ENCODE results near the gene FGD5.
"Not testable (repeated sequence)": the region's sequence is repeated elsewhere in the genome, so short reads cannot be mapped to it uniquely, and the experiment has no call there.

Gene FGD5

GRCh38 chr3:14900881-14901873 is 82.4 kb downstream of the FGD5 start:
- no peaks in the 10 kb centered on the region for H3K9me3 ChIP-seq (ENCODE audit: control insufficient read depth, low read length)
- no peak overlapping the region for H3K4me3 ChIP-seq (ENCODE audit: insufficient read depth, low read depth, low read length, poor library complexity, severe bottlenecking)
- DNase-seq = no peak
- H3K27me3 ChIP-seq (replicated peaks; ENCODE audit: control insufficient read depth, insufficient read depth, low read length, poor library complexity, severe bottlenecking) = no peaks in the 10 kb centered on the region
- H3K36me3 ChIP-seq (ENCODE audit: control insufficient read depth, insufficient read depth, low read length) = no peaks in the 10 kb centered on the region
- no peak overlapping the region for H3K27ac ChIP-seq (ENCODE audit: insufficient read depth, low read length, poor library complexity, severe bottlenecking)
- H3K4me1 ChIP-seq (ENCODE audit: control insufficient read depth, insufficient read depth, low read length, poor library complexity, severe bottlenecking) = no peaks in the 10 kb centered on the region

DNA sequence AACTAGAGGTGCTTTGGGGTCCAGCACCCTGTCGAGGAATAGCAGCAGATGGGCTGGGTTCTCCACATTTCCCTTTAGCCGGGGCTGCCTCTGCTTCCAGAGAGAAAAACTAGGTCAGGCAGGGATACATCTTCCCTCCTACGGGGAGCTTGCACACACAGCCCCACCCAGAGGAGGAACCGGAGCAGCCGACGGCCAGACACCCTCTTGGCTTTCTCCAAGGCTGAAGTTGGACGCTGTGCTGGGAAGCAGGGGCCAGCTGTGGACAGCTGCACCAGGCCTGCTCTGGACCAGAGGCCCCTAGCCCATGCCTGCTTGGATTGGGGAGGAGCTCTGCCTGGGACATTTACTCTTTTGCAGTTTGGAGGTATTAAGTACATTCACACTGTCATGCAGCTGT is 84.0 kb downstream of the FGD5 start:
- Histone ChIP-seq H3K36me3 (ENCODE audit: control insufficient read depth, insufficient read depth, low read length) (no peaks in the 10 kb centered on the region), H3K27me3 (replicated peaks; ENCODE audit: control insufficient read depth, insufficient read depth, low read length, poor library complexity, severe bottlenecking) (no peaks in the 10 kb centered on the region), H3K4me3 (ENCODE audit: insufficient read depth, low read depth, low read length, poor library complexity, severe bottlenecking) (no peak overlapping the region), H3K9me3 (ENCODE audit: control insufficient read depth, low read length) (no peaks in the 10 kb centered on the region), H3K27ac (ENCODE audit: insufficient read depth, low read length, poor library complexity, severe bottlenecking) (no peak overlapping the region), H3K4me1 (ENCODE audit: control insufficient read depth, insufficient read depth, low read length, poor library complexity, severe bottlenecking) (no peaks in the 10 kb centered on the region)
- no peak for DNase-seq

DNA sequence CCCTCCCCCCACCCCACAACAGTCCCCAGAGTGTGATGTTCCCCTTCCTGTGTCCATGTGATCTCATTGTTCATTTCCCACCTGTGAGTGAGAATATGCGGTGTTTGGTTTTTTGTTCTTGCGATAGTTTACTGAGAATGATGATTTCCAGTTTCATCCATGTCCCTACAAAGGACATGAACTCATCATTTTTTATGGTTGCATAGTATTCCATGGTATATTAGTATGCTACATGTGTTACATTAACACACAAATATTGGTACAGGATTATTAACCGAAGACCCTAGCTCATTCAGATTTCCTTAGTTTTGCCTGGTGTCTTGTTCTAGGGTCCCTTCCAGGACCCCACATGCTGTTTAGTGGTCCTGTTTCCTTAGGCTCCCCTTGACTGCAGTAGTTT is 84.7 kb downstream of the FGD5 start:
- not testable (repeated sequence) for H3K4me1 ChIP-seq (ENCODE audit: control insufficient read depth, insufficient read depth, low read length, poor library complexity, severe bottlenecking); H3K9me3 ChIP-seq (ENCODE audit: control insufficient read depth, low read length); H3K27ac ChIP-seq (ENCODE audit: insufficient read depth, low read length, poor library complexity, severe bottlenecking); DNase-seq; H3K4me3 ChIP-seq (ENCODE audit: insufficient read depth, low read depth, low read length, poor library complexity, severe bottlenecking); H3K27me3 ChIP-seq (replicated peaks; ENCODE audit: control insufficient read depth, insufficient read depth, low read length, poor library complexity, severe bottlenecking); H3K36me3 ChIP-seq (ENCODE audit: control insufficient read depth, insufficient read depth, low read length)

DNA sequence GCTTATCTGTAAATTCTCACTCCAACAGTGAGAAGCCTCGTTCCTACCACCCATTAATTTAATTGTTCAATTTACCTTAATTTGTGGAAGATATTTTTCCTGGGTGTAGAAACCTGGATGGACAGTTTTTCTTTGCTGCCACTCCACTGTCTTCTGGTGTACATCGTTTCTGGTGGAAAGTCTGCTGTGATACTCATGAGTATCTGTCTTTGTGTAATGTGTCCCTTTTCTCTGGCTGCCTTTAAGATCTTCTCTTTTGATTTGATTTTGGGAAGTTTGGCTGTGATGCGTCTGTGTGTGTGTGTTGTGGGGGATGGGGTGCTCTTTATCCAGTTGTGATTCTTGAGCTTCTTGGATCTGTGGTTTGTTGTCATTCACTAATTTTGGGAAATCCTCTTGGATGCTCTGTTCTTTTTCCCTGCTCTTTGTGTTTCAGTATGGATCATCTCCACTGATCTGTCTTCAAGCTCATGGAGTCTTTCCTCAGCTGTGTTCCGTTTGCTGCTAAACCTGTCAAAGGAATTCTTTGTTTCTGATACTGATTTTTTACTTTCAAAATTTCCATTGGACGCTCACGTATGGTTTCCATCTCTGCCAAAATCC is 86.4 kb downstream of the FGD5 start:
- DNase-seq = no peak
- Histone ChIP-seq H3K9me3 (ENCODE audit: control insufficient read depth, low read length) (no peaks in the 10 kb centered on the region), H3K27me3 (replicated peaks; ENCODE audit: control insufficient read depth, insufficient read depth, low read length, poor library complexity, severe bottlenecking) (no peaks in the 10 kb centered on the region), H3K4me3 (ENCODE audit: insufficient read depth, low read depth, low read length, poor library complexity, severe bottlenecking) (no peak overlapping the region), H3K4me1 (ENCODE audit: control insufficient read depth, insufficient read depth, low read length, poor library complexity, severe bottlenecking) (no peaks in the 10 kb centered on the region), H3K36me3 (ENCODE audit: control insufficient read depth, insufficient read depth, low read length) (no peaks in the 10 kb centered on the region), H3K27ac (ENCODE audit: insufficient read depth, low read length, poor library complexity, severe bottlenecking) (no peak overlapping the region)

DNA sequence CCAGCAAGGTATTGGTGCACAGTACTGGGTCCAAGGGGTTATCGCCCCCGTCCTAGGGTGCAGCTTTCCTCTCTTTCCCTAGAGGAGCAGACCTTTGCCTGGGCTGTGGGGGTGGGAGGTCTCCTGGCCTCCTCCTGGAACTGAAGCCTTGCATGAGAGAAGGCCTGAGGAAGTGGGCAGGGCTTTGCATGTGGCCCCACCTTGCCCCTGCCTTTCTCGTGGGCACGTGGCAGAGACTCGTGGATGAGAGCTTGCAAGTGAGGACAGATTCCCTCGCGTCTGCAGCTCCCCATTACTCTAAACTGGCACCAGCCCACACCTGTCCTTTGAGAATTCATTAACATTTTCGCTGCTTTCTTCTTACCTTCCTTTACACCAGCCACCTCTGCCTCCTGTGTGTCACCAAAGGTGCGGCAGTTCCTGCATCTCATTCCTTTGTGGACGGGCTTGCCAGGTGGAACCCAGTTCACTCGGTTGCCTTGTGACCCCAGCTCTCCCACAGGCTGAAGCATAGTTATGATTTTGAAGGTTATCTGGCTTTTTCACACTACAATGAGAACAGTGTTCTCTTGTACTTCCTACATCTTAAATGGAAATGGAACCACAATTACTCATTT is 87.7 kb downstream of the FGD5 start:
- no peak overlapping the region for H3K27ac ChIP-seq (ENCODE audit: insufficient read depth, low read length, poor library complexity, severe bottlenecking)
- no peaks in the 10 kb centered on the region for H3K36me3 ChIP-seq (ENCODE audit: control insufficient read depth, insufficient read depth, low read length)
- no peak overlapping the region for H3K4me3 ChIP-seq (ENCODE audit: insufficient read depth, low read depth, low read length, poor library complexity, severe bottlenecking)
- no peaks in the 10 kb centered on the region for H3K27me3 ChIP-seq (replicated peaks; ENCODE audit: control insufficient read depth, insufficient read depth, low read length, poor library complexity, severe bottlenecking)
- H3K9me3 ChIP-seq (ENCODE audit: control insufficient read depth, low read length) = no peaks in the 10 kb centered on the region
- no peak for DNase-seq
- no peaks in the 10 kb centered on the region for H3K4me1 ChIP-seq (ENCODE audit: control insufficient read depth, insufficient read depth, low read length, poor library complexity, severe bottlenecking)

- Histone ChIP-seq H3K27me3 (replicated peaks; ENCODE audit: control insufficient read depth, insufficient read depth, low read length, poor library complexity, severe bottlenecking) (no peaks in the 10 kb centered on the region), H3K4me3 (ENCODE audit: insufficient read depth, low read depth, low read length, poor library complexity, severe bottlenecking) (no peak overlapping the region), H3K36me3 (ENCODE audit: control insufficient read depth, insufficient read depth, low read length) (no peaks in the 10 kb centered on the region), H3K9me3 (ENCODE audit: control insufficient read depth, low read length) (no peaks in the 10 kb centered on the region), H3K4me1 (ENCODE audit: control insufficient read depth, insufficient read depth, low read length, poor library complexity, severe bottlenecking) (no peaks in the 10 kb centered on the region), H3K27ac (ENCODE audit: insufficient read depth, low read length, poor library complexity, severe bottlenecking) (no peak overlapping the region)
- DNase-seq = no peak
These were observed 88.5 kb downstream of the FGD5 start for GRCh38 chr3:14907043-14907966.

DNA sequence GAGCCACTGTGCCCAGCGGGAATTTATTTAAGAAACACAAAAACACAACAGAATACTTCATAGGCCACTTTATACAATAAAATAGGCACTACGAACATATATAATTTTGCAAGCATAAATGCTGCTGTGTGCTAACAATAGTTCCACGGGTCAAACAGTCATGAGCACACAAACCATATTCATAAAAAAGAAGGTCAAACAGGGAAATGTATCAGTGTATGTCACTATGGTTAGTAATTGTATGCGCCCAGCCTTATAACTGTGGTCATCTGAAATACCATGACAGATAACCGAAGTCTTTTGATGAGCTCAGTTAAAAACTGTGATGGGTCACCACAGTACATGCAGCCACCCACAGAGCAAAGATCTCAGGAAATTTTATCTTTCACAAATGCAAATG is 90.5 kb downstream of the FGD5 start:
- no peak overlapping the region for H3K4me3 ChIP-seq (ENCODE audit: insufficient read depth, low read depth, low read length, poor library complexity, severe bottlenecking)
- no peak for DNase-seq
- H3K27me3 ChIP-seq (replicated peaks; ENCODE audit: control insufficient read depth, insufficient read depth, low read length, poor library complexity, severe bottlenecking) = no peaks in the 10 kb centered on the region

GRCh38 chr3:14911651-14912050 is 92.9 kb downstream of the FGD5 start:
- Histone ChIP-seq H3K9me3 (ENCODE audit: control insufficient read depth, low read length) (no peaks in the 10 kb centered on the region), H3K4me3 (ENCODE audit: insufficient read depth, low read depth, low read length, poor library complexity, severe bottlenecking) (no peak overlapping the region), H3K27ac (ENCODE audit: insufficient read depth, low read length, poor library complexity, severe bottlenecking) (no peak overlapping the region), H3K36me3 (ENCODE audit: control insufficient read depth, insufficient read depth, low read length) (no peaks in the 10 kb centered on the region), H3K27me3 (replicated peaks; ENCODE audit: control insufficient read depth, insufficient read depth, low read length, poor library complexity, severe bottlenecking) (no peaks in the 10 kb centered on the region), H3K4me1 (ENCODE audit: control insufficient read depth, insufficient read depth, low read length, poor library complexity, severe bottlenecking) (no peaks in the 10 kb centered on the region)
- DNase-seq = no peak

More for the DNA sequence above, 90.5 kb downstream of the FGD5 start:
- H3K36me3 ChIP-seq (ENCODE audit: control insufficient read depth, insufficient read depth, low read length) = no peaks in the 10 kb centered on the region
- no peak overlapping the region for H3K27ac ChIP-seq (ENCODE audit: insufficient read depth, low read length, poor library complexity, severe bottlenecking)
- H3K9me3 ChIP-seq (ENCODE audit: control insufficient read depth, low read length) = no peaks in the 10 kb centered on the region
- no peaks in the 10 kb centered on the region for H3K4me1 ChIP-seq (ENCODE audit: control insufficient read depth, insufficient read depth, low read length, poor library complexity, severe bottlenecking)

DNA sequence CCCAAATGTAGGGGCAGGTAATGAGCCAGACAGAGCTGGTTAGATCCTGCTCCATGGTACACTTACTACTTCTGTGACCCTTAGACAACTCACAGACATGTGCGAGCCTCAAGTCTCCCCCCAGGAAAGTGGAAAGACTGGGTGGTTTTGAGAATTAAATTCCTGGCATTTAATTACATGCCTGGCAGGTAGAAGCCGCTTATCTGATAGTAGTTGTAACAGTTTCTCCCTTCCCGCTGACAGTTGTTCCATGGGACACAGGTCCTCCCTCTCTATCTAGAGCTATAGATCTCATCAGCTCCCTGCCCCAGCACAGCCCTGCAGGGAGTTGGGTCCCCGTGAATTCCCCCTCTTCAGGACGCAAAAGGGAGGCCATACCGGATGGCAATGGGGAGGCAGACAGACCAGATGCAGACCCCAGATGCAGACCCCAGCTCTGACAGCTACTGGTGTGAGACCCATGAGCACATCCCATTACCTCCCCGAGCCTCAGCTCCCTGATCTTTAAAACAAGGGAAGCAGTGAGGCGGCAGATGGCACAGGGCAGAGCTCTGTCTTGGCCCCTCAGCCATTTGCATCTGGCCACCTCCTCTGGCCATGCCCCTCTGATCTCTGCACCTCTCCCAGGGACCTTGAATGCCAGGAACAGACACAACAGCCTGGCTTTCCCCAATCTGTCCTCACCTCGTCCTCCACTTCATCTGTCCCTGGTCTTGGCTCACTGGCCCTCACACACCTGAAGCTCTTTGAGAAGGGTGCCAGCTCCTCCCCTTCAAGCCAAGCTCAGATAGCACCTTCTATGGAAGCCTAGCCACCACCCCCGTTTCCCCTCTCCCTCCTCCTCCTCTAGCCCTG is 94.5 kb downstream of the FGD5 start:
- DNase-seq = no peak
- no peak overlapping the region for H3K27ac ChIP-seq (ENCODE audit: insufficient read depth, low read length, poor library complexity, severe bottlenecking)
- no peaks in the 10 kb centered on the region for H3K9me3 ChIP-seq (ENCODE audit: control insufficient read depth, low read length)
- H3K4me3 ChIP-seq (ENCODE audit: insufficient read depth, low read depth, low read length, poor library complexity, severe bottlenecking) = no peak overlapping the region
- H3K4me1 ChIP-seq (ENCODE audit: control insufficient read depth, insufficient read depth, low read length, poor library complexity, severe bottlenecking) = no peaks in the 10 kb centered on the region
- no peaks in the 10 kb centered on the region for H3K27me3 ChIP-seq (replicated peaks; ENCODE audit: control insufficient read depth, insufficient read depth, low read length, poor library complexity, severe bottlenecking)
- no peaks in the 10 kb centered on the region for H3K36me3 ChIP-seq (ENCODE audit: control insufficient read depth, insufficient read depth, low read length)
